ENCODE data around the gene TACR3. TPM values are rescaled to one million over a fixed set of nuclear protein-coding genes. Genes with fewer than 3 reads are reported as not detected.

Gene TACR3
- total RNA-seq, 1 donor from 2014 or later, result not detected

GRCh38 chr4:103664436-103665075 is 55.2 kb downstream of the TACR3 start:
- Mint-ChIP-seq H3K4me3 (no peak overlapping the region), H3K9me3 (no peaks in the 10 kb centered on the region), H3K27ac (no peak overlapping the region), H3K36me3 (no peaks in the 10 kb centered on the region), H3K27me3 (ENCODE audit: low read depth) (no peaks in the 10 kb centered on the region), H3K4me1 (no peaks in the 10 kb centered on the region)
- TF ChIP-seq, protein P1, sequence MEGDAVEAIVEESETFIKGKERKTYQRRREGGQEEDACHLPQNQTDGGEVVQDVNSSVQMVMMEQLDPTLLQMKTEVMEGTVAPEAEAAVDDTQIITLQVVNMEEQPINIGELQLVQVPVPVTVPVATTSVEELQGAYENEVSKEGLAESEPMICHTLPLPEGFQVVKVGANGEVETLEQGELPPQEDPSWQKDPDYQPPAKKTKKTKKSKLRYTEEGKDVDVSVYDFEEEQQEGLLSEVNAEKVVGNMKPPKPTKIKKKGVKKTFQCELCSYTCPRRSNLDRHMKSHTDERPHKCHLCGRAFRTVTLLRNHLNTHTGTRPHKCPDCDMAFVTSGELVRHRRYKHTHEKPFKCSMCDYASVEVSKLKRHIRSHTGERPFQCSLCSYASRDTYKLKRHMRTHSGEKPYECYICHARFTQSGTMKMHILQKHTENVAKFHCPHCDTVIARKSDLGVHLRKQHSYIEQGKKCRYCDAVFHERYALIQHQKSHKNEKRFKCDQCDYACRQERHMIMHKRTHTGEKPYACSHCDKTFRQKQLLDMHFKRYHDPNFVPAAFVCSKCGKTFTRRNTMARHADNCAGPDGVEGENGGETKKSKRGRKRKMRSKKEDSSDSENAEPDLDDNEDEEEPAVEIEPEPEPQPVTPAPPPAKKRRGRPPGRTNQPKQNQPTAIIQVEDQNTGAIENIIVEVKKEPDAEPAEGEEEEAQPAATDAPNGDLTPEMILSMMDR (IDR thresholded peaks at IDR 0.05; ENCODE audit: unreplicated experiment), result no peak
- DNase-seq (ENCODE audit: low spot score in 2 of 2, unreplicated experiment in 2 of 2), result no peak

DNA sequence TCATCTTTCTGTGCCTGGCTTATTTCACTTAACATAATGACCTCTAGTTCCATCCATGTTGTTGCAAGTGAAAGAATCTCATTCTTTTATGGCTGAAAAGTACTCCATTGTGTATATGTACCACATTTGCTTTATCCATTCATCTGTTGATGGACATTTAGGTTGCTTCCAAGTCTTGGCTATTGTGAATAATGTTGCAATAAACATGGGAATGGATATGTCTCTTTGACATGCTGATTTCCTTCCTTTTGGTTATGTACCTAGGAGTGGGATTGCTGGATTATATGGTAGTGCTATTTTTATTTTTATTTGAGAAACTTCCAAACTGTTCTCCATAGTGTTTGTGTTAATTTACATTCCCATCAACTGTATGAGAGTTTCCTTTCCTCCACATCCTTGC is 71.2 kb downstream of the TACR3 start:
- Mint-ChIP-seq H3K36me3 (no peaks in the 10 kb centered on the region), H3K9me3 (no peaks in the 10 kb centered on the region), H3K4me1 (no peaks in the 10 kb centered on the region)

DNA sequence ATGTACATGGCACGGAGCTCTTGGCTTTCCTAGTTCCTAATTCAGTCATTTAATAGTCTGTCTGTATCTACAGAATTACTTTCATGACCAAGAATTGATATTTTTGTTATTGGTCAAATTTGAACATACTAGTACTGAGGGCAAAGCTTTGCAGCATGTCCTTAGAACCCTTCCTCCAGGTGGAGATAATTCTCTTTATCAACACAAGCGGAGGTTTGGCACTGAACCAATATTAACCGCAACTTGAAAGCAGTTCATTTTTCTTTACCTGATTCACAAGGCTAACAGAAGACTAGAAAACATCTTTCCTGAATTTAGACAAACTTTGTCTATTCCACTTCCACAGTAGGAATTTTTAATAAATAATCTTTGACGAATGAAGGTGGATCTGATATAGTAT is 73.8 kb downstream of the TACR3 start:
- Mint-ChIP-seq H3K4me1 (peaks cover 7% of the 10 kb centered on the region), H3K9me3 (peaks cover 3% of the 10 kb centered on the region), H3K36me3 (no peaks in the 10 kb centered on the region), H3K27me3 (ENCODE audit: low read depth) (no peaks in the 10 kb centered on the region), H3K27ac (no peak overlapping the region), H3K4me3 (no peak overlapping the region)
- TF ChIP-seq, protein P1 (IDR thresholded peaks at IDR 0.05; ENCODE audit: unreplicated experiment), result no peak
- no peak for DNase-seq (ENCODE audit: low spot score in 2 of 2, unreplicated experiment in 2 of 2)

More for the DNA sequence above, 71.2 kb downstream of the TACR3 start:
- Mint-ChIP-seq H3K27me3 (ENCODE audit: low read depth) (no peaks in the 10 kb centered on the region), H3K27ac (no peak overlapping the region), H3K4me3 (no peak overlapping the region)
- TF ChIP-seq, protein P1 (IDR thresholded peaks at IDR 0.05; ENCODE audit: unreplicated experiment), result no peak
- no peak for DNase-seq (ENCODE audit: low spot score in 2 of 2, unreplicated experiment in 2 of 2)

- TF ChIP-seq, protein P1 (IDR thresholded peaks at IDR 0.05; ENCODE audit: unreplicated experiment), result no peak
- no peak for DNase-seq (ENCODE audit: low spot score in 2 of 2, unreplicated experiment in 2 of 2)
- H3K27ac Mint-ChIP-seq, result no peak overlapping the region
Measured at GRCh38 chr4:103634236-103634635, 85.5 kb downstream of the TACR3 start.

GRCh38 chr4:103626296-103626695 is 93.5 kb downstream of the TACR3 start:
- H3K4me3 Mint-ChIP-seq, result no peak overlapping the region
- no peaks in the 10 kb centered on the region for H3K36me3 Mint-ChIP-seq
- no peak for DNase-seq (ENCODE audit: low spot score in 2 of 2, unreplicated experiment in 2 of 2)
- H3K27ac Mint-ChIP-seq, result no peak overlapping the region
- H3K9me3 Mint-ChIP-seq, result no peaks in the 10 kb centered on the region
- TF ChIP-seq, protein P1 (IDR thresholded peaks at IDR 0.05; ENCODE audit: unreplicated experiment), result no peak
- no peaks in the 10 kb centered on the region for H3K4me1 Mint-ChIP-seq
- peaks cover 48% of the 10 kb centered on the region for H3K27me3 Mint-ChIP-seq (ENCODE audit: low read depth)

More at GRCh38 chr4:103634236-103634635, 85.5 kb downstream of the TACR3 start:
- Mint-ChIP-seq H3K4me1 (no peaks in the 10 kb centered on the region), H3K27me3 (ENCODE audit: low read depth) (peaks cover 10% of the 10 kb centered on the region), H3K4me3 (no peak overlapping the region), H3K36me3 (no peaks in the 10 kb centered on the region), H3K9me3 (no peaks in the 10 kb centered on the region)

Data from mesothelial cell of epicardium (in vitro differentiated cells).